Motor neuron (in vitro differentiated cells): ENCODE results near the gene LRRC3. TPM values are rescaled to one million over a fixed set of nuclear protein-coding genes. Genes with fewer than 3 reads are reported as not detected.
A peak's percentile ranks its signal among the peaks of the same experiment; 100 is the strongest.
"Not testable (repeated sequence)": the region's sequence is repeated elsewhere in the genome, so short reads cannot be mapped to it uniquely, and the experiment has no call there.

Source experiments
- ATAC-seq, 8 experiments: fragments of 200-7000 bp; cut with Tn5 transposase; replicated peaks in 6 of 8; 2 replicates each; pipeline ENCODE4 v1.8.0; 2021; ENCODE audit warnings: mild to moderate bottlenecking in 8 of 8, moderate library complexity in 8 of 8
- H3K27ac ChIP-seq, 2 donors: fragments of 250-450 bp; sonication (Bioruptor Pico); 2 replicates each; pipeline ENCODE4 v1.9.0; 2021; ENCODE audit warnings: antibody characterized with exemption in 2 of 2, mild to moderate bottlenecking in 2 of 2, moderate library complexity in 1 of 2
- H3K4me1 ChIP-seq, 2 donors: fragments of 250-450 bp; sonication (Bioruptor Pico); replicated peaks in 1 of 2; 2 replicates each; pipeline ENCODE4 v1.6.1; 2021; ENCODE audit warnings: antibody characterized with exemption in 2 of 2, mild to moderate bottlenecking in 2 of 2, moderate library complexity in 1 of 2
- H3K4me3 ChIP-seq, 5 donors: fragments of 250-450 bp; sonication (Bioruptor Pico); 2 replicates each; pipeline ENCODE4 v1.9.0; 2021; ENCODE audit warnings: antibody characterized with exemption in 5 of 5, mild to moderate bottlenecking in 5 of 5, moderate library complexity in 4 of 5
- WGBS, 10 experiments: fragments of 450-650 bp; shearing (Covaris generic); methylation state at CpG; one replicate each; pipeline ENCODE4 v1.0.0; 2022; 5-methylcytosine and 5-hydroxymethylcytosine counted together
- in situ Hi-C, 9 experiments: fragments of 400-800 bp; cut with MboI; loops; one replicate each; pipeline ENCODE4 v1.15.0; 2021; ENCODE audit warnings: low sequenced_read_pairs in 9 of 9, low pct_unique_long_range_greater_than_20kb in 2 of 9; ENCODE audit not compliant: unreplicated experiment in 9 of 9
- total RNA-seq, 8 experiments: library from RNA; unstranded; fragments of 300-600 nt; gene quantifications; 2 replicates each; pipeline versions ENCODE4 v1.2.3 to v1.2.4, GENCODE V29; 2022

Gene LRRC3
- total RNA-seq, 8 experiments from 2014 or later, result 0.18 to 4.8 (median 2.6) TPM

- 27 to 100% (median 83%) methylated on average over 1 to 13 of the region's 19 CpGs; no CpG with 5 or more reads in 1 of the 10 experiments for WGBS, 10 experiments
- in situ Hi-C loops, result loop anchor here in 1 of 9 experiments (10.0 kb wide), 1 partner anchor 119 kb away; the partner anchor contains the start of gene TRPM2
- no peaks in the 10 kb centered on the region for H3K4me1 ChIP-seq
Measured at GRCh38 chr21:44473915-44474555, 18.7 kb downstream of the LRRC3 start.

GRCh38 chr21:44475266-44475845 lies 20.0 kb downstream of the LRRC3 start:
- 30 to 100% (median 73%) methylated on average over 1 to 12 of the region's 17 CpGs for WGBS, 10 experiments
- Histone ChIP-seq H3K4me1 (no peaks in the 10 kb centered on the region), H3K4me3 (no peak overlapping the region), H3K27ac (no peak overlapping the region)
- no peak for ATAC-seq
- in situ Hi-C loops, result loop anchor here in 2 of 9 experiments (10.0 to 25.0 kb wide), 2 partner anchors 121 to 312 kb away; partner anchors contain the start of gene TRPM2 (in 1 of the 2)

More at GRCh38 chr21:44473915-44474555, 18.7 kb downstream of the LRRC3 start:
- Histone ChIP-seq H3K4me3 (no peak overlapping the region), H3K27ac (no peak overlapping the region)
- ATAC-seq, result no peak

- Histone ChIP-seq H3K4me1 (no peaks in the 10 kb centered on the region), H3K27ac (no peak overlapping the region), H3K4me3 (no peak overlapping the region)
- 21 to 92% (median 74%) methylated on average over 1 to 5 of the region's 8 CpGs; no CpG with 5 or more reads in 1 of the 10 experiments for WGBS, 10 experiments
- in situ Hi-C loops, result loop anchor here in 2 of 9 experiments (10.0 to 25.0 kb wide), 2 partner anchors 122 to 310 kb away; partner anchors contain the start of gene TRPM2 (in 1 of the 2)
- no peak for ATAC-seq
Measured at GRCh38 chr21:44477131-44477530, 21.8 kb downstream of the LRRC3 start.

GRCh38 chr21:44477712-44478111 lies 22.4 kb downstream of the LRRC3 start:
- H3K27ac ChIP-seq, result no peak overlapping the region
- in situ Hi-C loops, result loop anchor here in 2 of 9 experiments (10.0 to 25.0 kb wide), 2 partner anchors 123 to 310 kb away; partner anchors contain the start of gene TRPM2 (in 1 of the 2)
- no peak overlapping the region for H3K4me3 ChIP-seq
- ATAC-seq, result no peak
- H3K4me1 ChIP-seq, result no peaks in the 10 kb centered on the region
- WGBS, 10 experiments, result 0 to 66% (median 31%) methylated on average over 1 to 6 of the region's 7 CpGs; no CpG with 5 or more reads in 5 of the 10 experiments

GRCh38 chr21:44478124-44478800 lies 23.0 kb downstream of the LRRC3 start:
- WGBS, 10 experiments, result 61 to 81% (median 73%) methylated on average over 2 to 12 of the region's 16 CpGs; no CpG with 5 or more reads in 1 of the 10 experiments
- in situ Hi-C loops, result loop anchor here in 2 of 9 experiments (10.0 to 25.0 kb wide), 2 partner anchors 123 to 309 kb away; partner anchors contain the start of gene TRPM2 (in 1 of the 2)
- H3K27ac ChIP-seq, result no peak overlapping the region
- ATAC-seq, result no peak
- no peaks in the 10 kb centered on the region for H3K4me1 ChIP-seq
- H3K4me3 ChIP-seq, result no peak overlapping the region

- no peaks in the 10 kb centered on the region for H3K4me1 ChIP-seq
- no peak overlapping the region for H3K4me3 ChIP-seq
- in situ Hi-C loops, result loop anchor here in 2 of 9 experiments (10.0 to 25.0 kb wide), 2 partner anchors 124 to 309 kb away; partner anchors contain the start of gene TRPM2 (in 1 of the 2)
- ATAC-seq, result no peak
- no peak overlapping the region for H3K27ac ChIP-seq
- 34 to 100% (median 96%) methylated on average over 1 to 5 of the region's 5 CpGs; no CpG with 5 or more reads in 6 of the 10 experiments for WGBS, 10 experiments
Measured at GRCh38 chr21:44478801-44479167, 23.5 kb downstream of the LRRC3 start.

- 0 to 73% (median 42%) methylated on average over 1 to 4 of the region's 21 CpGs; no CpG with 5 or more reads in 4 of the 10 experiments for WGBS, 10 experiments
- H3K4me1 ChIP-seq, H3K4me3 ChIP-seq, ATAC-seq, H3K27ac ChIP-seq: not testable (repeated sequence)
- in situ Hi-C loops, result loop anchor here in 2 of 9 experiments (10.0 to 25.0 kb wide), 2 partner anchors 125 to 308 kb away; partner anchors contain the start of gene TRPM2 (in 1 of the 2)
Measured at GRCh38 chr21:44479556-44480199, 24.4 kb downstream of the LRRC3 start.

GRCh38 chr21:44480200-44481053 lies 25.1 kb downstream of the LRRC3 start:
- H3K4me3 ChIP-seq, result no peak overlapping the region
- peak in 3 of 8 experiments; percentile 15 to 70 (median 31) for ATAC-seq
- in situ Hi-C loops, result loop anchor here in 1 of 9 experiments (25.0 kb wide), 1 partner anchor 307 kb away; no protein-coding TSS in a partner anchor
- H3K4me1 ChIP-seq, result no peaks in the 10 kb centered on the region
- 44 to 100% (median 97%) methylated on average over 2 to 3 of the region's 16 CpGs; no CpG with 5 or more reads in 6 of the 10 experiments for WGBS, 10 experiments
- no peak overlapping the region for H3K27ac ChIP-seq

GRCh38 chr21:44482581-44483287 lies 27.4 kb downstream of the LRRC3 start:
- in situ Hi-C loops, result loop anchor here in 1 of 9 experiments (25.0 kb wide), 1 partner anchor 305 kb away; no protein-coding TSS in a partner anchor
- no peak for ATAC-seq
- WGBS, 10 experiments, result 23 to 86% (median 79%) methylated on average over 2 to 11 of the region's 14 CpGs; no CpG with 5 or more reads in 3 of the 10 experiments
- Histone ChIP-seq H3K4me3 (no peak overlapping the region), H3K27ac (no peak overlapping the region), H3K4me1 (no peaks in the 10 kb centered on the region)

- ATAC-seq, result no peak
- no peak overlapping the region for H3K27ac ChIP-seq
- H3K4me1 ChIP-seq, result no peaks in the 10 kb centered on the region
- WGBS, 10 experiments, result 0 to 89% (median 58%) methylated on average over 1 to 13 of the region's 28 CpGs; no CpG with 5 or more reads in 2 of the 10 experiments
- in situ Hi-C loops, result loop anchor here in 1 of 9 experiments (25.0 kb wide), 1 partner anchor 304 kb away; no protein-coding TSS in a partner anchor
- no peak overlapping the region for H3K4me3 ChIP-seq
Measured at GRCh38 chr21:44483288-44484237, 28.3 kb downstream of the LRRC3 start.
